Astrocyte (in vitro differentiated cells and primary cell): Measurements from ENCODE around the gene NBPF12. TPM values are rescaled to one million over a fixed set of nuclear protein-coding genes. Genes with fewer than 3 reads are reported as not detected.
"Not testable (repeated sequence)": the region's sequence is repeated elsewhere in the genome, so short reads cannot be mapped to it uniquely, and the experiment has no call there.

Source experiments
- DNase-seq: peaks from one replicate; pipeline ENCODE4 v3.0.0-alpha.2; 2010; ENCODE audit warnings: low read depth
- FAIRE-seq: peaks from 2 replicates; lab custom pipeline; 2011; peaks lifted over from hg19 to GRCh38; lab: Jason Lieb, UNC
- H2AFZ ChIP-seq: 2 replicates; pipeline ENCODE4 v1.6.0; 2012; ENCODE audit warnings: low read depth, low read length, inconsistent platforms
- H3K27ac ChIP-seq: 2 replicates; pipeline ENCODE4 v1.5.1; 2011; ENCODE audit warnings: low read depth, low read length, inconsistent platforms
- H3K27me3 ChIP-seq: 2 replicates; pipeline ENCODE4 v1.6.0; 2011; ENCODE audit warnings: low read length, inconsistent platforms; ENCODE audit not compliant: insufficient read depth
- H3K36me3 ChIP-seq: 2 replicates; pipeline ENCODE4 v1.5.1; 2011; ENCODE audit warnings: low read length, inconsistent platforms; ENCODE audit not compliant: insufficient read depth
- H3K4me1 ChIP-seq: 2 replicates; pipeline ENCODE4 v1.5.1; 2011; ENCODE audit warnings: low read length, inconsistent platforms; ENCODE audit not compliant: insufficient read depth
- H3K4me2 ChIP-seq: 2 replicates; pipeline ENCODE4 v1.6.0; 2012; ENCODE audit warnings: low read length, inconsistent platforms
- H3K4me3 ChIP-seq: 2 replicates; pipeline ENCODE4 v1.5.1; 2011; ENCODE audit warnings: low read depth, mild to moderate bottlenecking, low read length, inconsistent platforms; ENCODE audit not compliant: insufficient read depth
- H3K79me2 ChIP-seq: 2 replicates; pipeline ENCODE4 v1.6.0; 2012; ENCODE audit warnings: mild to moderate bottlenecking, low read length, inconsistent platforms; ENCODE audit not compliant: insufficient read depth
- H3K9ac ChIP-seq: 2 replicates; pipeline ENCODE4 v1.6.0; 2012; ENCODE audit warnings: mild to moderate bottlenecking, low read length, inconsistent platforms
- H3K9me3 ChIP-seq: 2 replicates; pipeline ENCODE4 v1.5.1; 2012; ENCODE audit warnings: low read depth, mild to moderate bottlenecking, low read length, inconsistent platforms; ENCODE audit not compliant: insufficient read depth
- H4K20me1 ChIP-seq: 2 replicates; pipeline ENCODE4 v1.6.0; 2012; ENCODE audit warnings: low read length, inconsistent platforms; ENCODE audit not compliant: insufficient read depth
- H3K27ac Mint-ChIP-seq: one replicate; pipeline ENCODE4 v1.8.0; 2021; ENCODE audit warnings: mild to moderate bottlenecking, mixed read lengths; ENCODE audit not compliant: unreplicated experiment
- H3K27me3 Mint-ChIP-seq: one replicate; pipeline ENCODE4 v1.8.0; 2021; ENCODE audit warnings: low read depth, mixed read lengths; ENCODE audit not compliant: unreplicated experiment
- H3K36me3 Mint-ChIP-seq: one replicate; pipeline ENCODE4 v1.8.0; 2021; ENCODE audit warnings: low read depth, mixed read lengths; ENCODE audit not compliant: unreplicated experiment
- H3K4me1 Mint-ChIP-seq: one replicate; pipeline ENCODE4 v1.8.0; 2021; ENCODE audit warnings: low read depth, mixed read lengths; ENCODE audit not compliant: unreplicated experiment
- H3K4me3 Mint-ChIP-seq: one replicate; pipeline ENCODE4 v1.8.0; 2021; ENCODE audit warnings: mild to moderate bottlenecking, moderate library complexity, mixed read lengths; ENCODE audit not compliant: unreplicated experiment
- H3K9me3 Mint-ChIP-seq: one replicate; pipeline ENCODE4 v1.8.0; 2021; ENCODE audit warnings: mild to moderate bottlenecking, mixed read lengths; ENCODE audit not compliant: unreplicated experiment
- EZH2 ChIP-seq: IDR thresholded peaks from 2 replicates; pipeline ENCODE4 v1.6.1; 2012; ENCODE audit warnings: mild to moderate bottlenecking, low read length, inconsistent platforms; ENCODE audit not compliant: insufficient read depth
- total RNA-seq: library from RNA; stranded (reverse); gene quantifications from 2 replicates; pipeline ENCODE4 v1.2.1, GENCODE V29; 2021
- TF ChIP-seq, protein P1 (sequence below): IDR thresholded peaks from 2 replicates; pipeline ENCODE4 v1.5.1; 2011; ENCODE audit warnings: low read depth, mild to moderate bottlenecking, inconsistent platforms, low read length, moderate library complexity; ENCODE audit not compliant: insufficient read depth

The NBPF12 gene
- total RNA-seq, 1 donor from 2014 or later: 7.9 TPM

DNA sequence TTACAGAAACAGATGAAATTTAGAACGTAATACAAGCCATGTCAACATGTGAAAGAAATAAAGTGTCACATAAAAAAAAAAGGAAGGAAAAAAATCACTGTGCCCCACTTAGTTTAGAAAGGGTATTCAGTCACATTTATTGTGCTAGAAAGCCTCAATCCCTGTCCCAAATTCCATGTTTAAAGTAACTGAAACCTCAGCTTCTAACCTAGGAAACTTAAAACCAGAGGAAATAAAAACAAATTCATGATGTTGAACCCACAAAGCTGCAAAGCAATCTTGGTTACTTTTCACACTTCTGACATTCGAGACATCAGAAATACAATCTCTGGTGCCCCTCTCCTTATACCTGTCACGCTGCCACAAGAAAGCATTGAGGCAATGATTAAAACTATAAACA lies 101.8 kb downstream of the NBPF12 start:
- Histone ChIP-seq H2AFZ (no peak overlapping the region), H3K4me3 (no peak overlapping the region), H4K20me1 (no peaks in the 10 kb centered on the region), H3K9ac (no peak overlapping the region), H3K9me3 (no peaks in the 10 kb centered on the region), H3K27me3 (peaks cover 6% of the 10 kb centered on the region), H3K79me2 (no peaks in the 10 kb centered on the region), H3K36me3 (no peaks in the 10 kb centered on the region), H3K4me2 (no peak overlapping the region), H3K27ac (no peak overlapping the region), H3K4me1 (no peaks in the 10 kb centered on the region)
- Mint-ChIP-seq H3K4me1 (no peaks in the 10 kb centered on the region), H3K27me3 (no peaks in the 10 kb centered on the region), H3K9me3 (no peaks in the 10 kb centered on the region), H3K27ac (no peak overlapping the region), H3K4me3 (no peak overlapping the region), H3K36me3 (no peaks in the 10 kb centered on the region)
- no peak for TF ChIP-seq EZH2
- TF ChIP-seq, protein P1, sequence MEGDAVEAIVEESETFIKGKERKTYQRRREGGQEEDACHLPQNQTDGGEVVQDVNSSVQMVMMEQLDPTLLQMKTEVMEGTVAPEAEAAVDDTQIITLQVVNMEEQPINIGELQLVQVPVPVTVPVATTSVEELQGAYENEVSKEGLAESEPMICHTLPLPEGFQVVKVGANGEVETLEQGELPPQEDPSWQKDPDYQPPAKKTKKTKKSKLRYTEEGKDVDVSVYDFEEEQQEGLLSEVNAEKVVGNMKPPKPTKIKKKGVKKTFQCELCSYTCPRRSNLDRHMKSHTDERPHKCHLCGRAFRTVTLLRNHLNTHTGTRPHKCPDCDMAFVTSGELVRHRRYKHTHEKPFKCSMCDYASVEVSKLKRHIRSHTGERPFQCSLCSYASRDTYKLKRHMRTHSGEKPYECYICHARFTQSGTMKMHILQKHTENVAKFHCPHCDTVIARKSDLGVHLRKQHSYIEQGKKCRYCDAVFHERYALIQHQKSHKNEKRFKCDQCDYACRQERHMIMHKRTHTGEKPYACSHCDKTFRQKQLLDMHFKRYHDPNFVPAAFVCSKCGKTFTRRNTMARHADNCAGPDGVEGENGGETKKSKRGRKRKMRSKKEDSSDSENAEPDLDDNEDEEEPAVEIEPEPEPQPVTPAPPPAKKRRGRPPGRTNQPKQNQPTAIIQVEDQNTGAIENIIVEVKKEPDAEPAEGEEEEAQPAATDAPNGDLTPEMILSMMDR: no peak
- DNase-seq (no peak), FAIRE-seq (no peak)

DNA sequence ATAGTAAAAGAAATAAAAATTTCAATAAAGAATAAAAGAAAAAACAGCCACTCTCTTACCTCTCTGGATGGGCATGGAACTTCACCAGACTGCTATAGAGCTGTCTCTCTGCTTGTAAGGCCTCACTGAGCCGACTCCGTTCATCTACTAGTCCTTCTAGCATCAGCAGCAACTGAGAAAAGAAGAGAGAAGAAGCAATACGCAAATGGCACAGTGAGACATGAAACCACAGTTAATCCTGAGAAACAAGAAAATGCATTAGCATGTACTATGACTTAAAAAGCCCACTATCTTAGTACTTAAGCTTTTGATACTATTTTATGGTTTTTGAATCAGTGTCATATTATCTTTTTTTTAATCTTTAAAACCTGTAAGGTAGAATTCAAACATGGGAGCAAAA lies 104.8 kb downstream of the NBPF12 start:
- H3K4me3 Mint-ChIP-seq, H2AFZ ChIP-seq, H3K9me3 Mint-ChIP-seq, H3K36me3 Mint-ChIP-seq, H3K9me3 ChIP-seq, H3K36me3 ChIP-seq, H3K4me2 ChIP-seq, H3K27ac ChIP-seq, H4K20me1 ChIP-seq, FAIRE-seq, H3K4me1 ChIP-seq, H3K9ac ChIP-seq, H3K27ac Mint-ChIP-seq, H3K4me1 Mint-ChIP-seq, H3K4me3 ChIP-seq, DNase-seq, H3K27me3 Mint-ChIP-seq, H3K27me3 ChIP-seq, H3K79me2 ChIP-seq: not testable (repeated sequence)

DNA sequence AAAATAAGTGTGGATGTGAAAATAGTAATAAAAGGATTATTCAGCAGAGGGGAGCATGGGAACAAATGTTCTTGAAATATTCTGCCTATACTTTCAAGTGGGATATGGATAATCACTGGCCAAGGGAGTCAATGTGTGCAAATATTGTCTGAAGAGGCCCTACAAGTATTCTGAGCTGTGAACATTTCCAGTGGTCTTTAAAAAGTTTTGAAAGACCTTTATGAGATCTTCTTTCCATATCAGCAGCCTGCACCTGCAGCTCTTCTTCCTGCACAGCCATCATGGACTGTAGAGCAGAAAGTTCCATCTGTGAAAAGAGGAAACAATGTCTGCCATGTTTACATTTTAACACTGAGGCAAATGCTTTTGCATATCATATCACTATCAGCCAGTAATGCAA lies 106.4 kb downstream of the NBPF12 start:
- H3K27me3 ChIP-seq, H3K9me3 Mint-ChIP-seq, H3K4me1 Mint-ChIP-seq, H3K79me2 ChIP-seq, H3K9me3 ChIP-seq, H3K36me3 Mint-ChIP-seq, H4K20me1 ChIP-seq, FAIRE-seq, H3K27ac ChIP-seq, H3K27ac Mint-ChIP-seq, H2AFZ ChIP-seq, H3K4me3 ChIP-seq, H3K27me3 Mint-ChIP-seq, H3K4me2 ChIP-seq, H3K9ac ChIP-seq, H3K36me3 ChIP-seq, H3K4me1 ChIP-seq, H3K4me3 Mint-ChIP-seq, DNase-seq: not testable (repeated sequence)

Other genes starting within 250 kb of the NBPF12 start
- 48.5 and 49.0 TPM in 2 replicates for gene PRKAB2, start 234.1 kb downstream of the NBPF12 start, total RNA-seq